HG03565 (cell line): Measurements from ENCODE around the gene MUC2.

Experiments
- ATAC-seq: cut with Tn5 transposase; IDR thresholded peaks from one replicate; pipeline ENCODE4 v1.9.1; 2021; ENCODE audit warnings: mild to moderate bottlenecking, moderate library complexity; ENCODE audit not compliant: unreplicated experiment

The MUC2 gene

GRCh38 chr11:1070594-1071462 lies 3.8 kb upstream of the MUC2 start:
- no peak for ATAC-seq

- no peak for ATAC-seq
Measured at GRCh38 chr11:1071571-1072115, 3.0 kb upstream of the MUC2 start.

GRCh38 chr11:1072116-1072820 lies 2.4 kb upstream of the MUC2 start:
- ATAC-seq: no peak

- no peak for ATAC-seq
Measured at GRCh38 chr11:1072821-1073231, 1.8 kb upstream of the MUC2 start.

- ATAC-seq: no peak
Measured at GRCh38 chr11:1073261-1073724, 1.4 kb upstream of the MUC2 start.

GRCh38 chr11:1073851-1074243 lies 827 bp upstream of the MUC2 start:
- no peak for ATAC-seq

- no peak for ATAC-seq
Measured at GRCh38 chr11:1075341-1075911, 752 bp downstream of the MUC2 start.

- ATAC-seq: no peak
Measured at GRCh38 chr11:1076061-1076665, 1.5 kb downstream of the MUC2 start.

- ATAC-seq: no peak
Measured at GRCh38 chr11:1077033-1077416, 2.4 kb downstream of the MUC2 start.

GRCh38 chr11:1077417-1078119 lies 2.9 kb downstream of the MUC2 start:
- ATAC-seq: no peak

GRCh38 chr11:1078191-1078601 lies 3.5 kb downstream of the MUC2 start:
- ATAC-seq: no peak

- ATAC-seq: no peak
Measured at GRCh38 chr11:1081601-1082311, 7.1 kb downstream of the MUC2 start.

GRCh38 chr11:1082346-1082727 lies 7.7 kb downstream of the MUC2 start:
- no peak for ATAC-seq

GRCh38 chr11:1082728-1083620 lies 8.3 kb downstream of the MUC2 start:
- no peak for ATAC-seq

- ATAC-seq: no peak
Measured at GRCh38 chr11:1083621-1084551, 9.2 kb downstream of the MUC2 start.

GRCh38 chr11:1084561-1085439 lies 10.1 kb downstream of the MUC2 start:
- no peak for ATAC-seq
